Lower leg skin (tissue), 4 donors: ENCODE results near the gene SEC14L5. TPM values are rescaled to one million over a fixed set of nuclear protein-coding genes. Genes with fewer than 3 reads are reported as not detected.

Experiments used
- DNase-seq, 2 donors: peaks; one replicate each; pipeline ENCODE4 v3.0.0-alpha.2; 2019; ENCODE audit warnings: low spot score in 2 of 2
- H3K4me3 ChIP-seq: fragments of 200-600 bp; sonication (generic); 2 replicates; pipeline ENCODE4 v1.5.1; 2017; ENCODE audit warnings: mild to moderate bottlenecking, low read depth; ENCODE audit not compliant: poor library complexity, severe bottlenecking
- POLR2A ChIP-seq, 2 donors: fragments of 450-650 bp; IDR thresholded peaks; one replicate each; pipeline ENCODE4 v1.6.1; 2016 to 2017; ENCODE audit warnings: antibody characterized with exemption in 2 of 2, mild to moderate bottlenecking in 1 of 2, moderate library complexity in 1 of 2
- WGBS, 2 donors: methylation state at CpG; one replicate each; pipeline ENCODE4 v1.1.5; 2018; 5-methylcytosine and 5-hydroxymethylcytosine counted together
- intact Hi-C: fragments of 100-400 bp; cut with DNase I; formaldehyde crosslinking; loops from one replicate; pipeline ENCODE4 v1.15.0; 2023; ENCODE audit warnings: low total_unique reads
- total RNA-seq, 4 donors: library from RNA; depleted of rRNA; stranded (reverse); fragments of >200 nt; gene quantifications; one replicate each; pipeline ENCODE4 v1.1.0, GENCODE V29; 2016
- TF ChIP-seq, protein P1 (sequence below), 3 donors: fragments of 450-650 bp; IDR thresholded peaks; one replicate each; pipeline ENCODE4 v1.5.1; 2016; ENCODE audit warnings: antibody characterized with exemption in 3 of 3, mild to moderate bottlenecking in 3 of 3, moderate library complexity in 2 of 3

Gene SEC14L5
- total RNA-seq, 4 donors from 2014 or later: 0.91 to 2.6 (median 1.3) TPM

GRCh38 chr16:5062790-5063765, 104.9 kb downstream of the SEC14L5 start:
- intact Hi-C loops: no loop called here
- TF ChIP-seq POLR2A (IDR thresholded peaks at IDR 0.05): no peak
- TF ChIP-seq, protein P1, sequence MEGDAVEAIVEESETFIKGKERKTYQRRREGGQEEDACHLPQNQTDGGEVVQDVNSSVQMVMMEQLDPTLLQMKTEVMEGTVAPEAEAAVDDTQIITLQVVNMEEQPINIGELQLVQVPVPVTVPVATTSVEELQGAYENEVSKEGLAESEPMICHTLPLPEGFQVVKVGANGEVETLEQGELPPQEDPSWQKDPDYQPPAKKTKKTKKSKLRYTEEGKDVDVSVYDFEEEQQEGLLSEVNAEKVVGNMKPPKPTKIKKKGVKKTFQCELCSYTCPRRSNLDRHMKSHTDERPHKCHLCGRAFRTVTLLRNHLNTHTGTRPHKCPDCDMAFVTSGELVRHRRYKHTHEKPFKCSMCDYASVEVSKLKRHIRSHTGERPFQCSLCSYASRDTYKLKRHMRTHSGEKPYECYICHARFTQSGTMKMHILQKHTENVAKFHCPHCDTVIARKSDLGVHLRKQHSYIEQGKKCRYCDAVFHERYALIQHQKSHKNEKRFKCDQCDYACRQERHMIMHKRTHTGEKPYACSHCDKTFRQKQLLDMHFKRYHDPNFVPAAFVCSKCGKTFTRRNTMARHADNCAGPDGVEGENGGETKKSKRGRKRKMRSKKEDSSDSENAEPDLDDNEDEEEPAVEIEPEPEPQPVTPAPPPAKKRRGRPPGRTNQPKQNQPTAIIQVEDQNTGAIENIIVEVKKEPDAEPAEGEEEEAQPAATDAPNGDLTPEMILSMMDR (IDR thresholded peaks at IDR 0.05): no peak
- DNase-seq: no peak
- 64 to 76% methylated on average over 19 of the region's 19 CpGs for WGBS, 2 donors
- no peak overlapping the region for H3K4me3 ChIP-seq

DNA sequence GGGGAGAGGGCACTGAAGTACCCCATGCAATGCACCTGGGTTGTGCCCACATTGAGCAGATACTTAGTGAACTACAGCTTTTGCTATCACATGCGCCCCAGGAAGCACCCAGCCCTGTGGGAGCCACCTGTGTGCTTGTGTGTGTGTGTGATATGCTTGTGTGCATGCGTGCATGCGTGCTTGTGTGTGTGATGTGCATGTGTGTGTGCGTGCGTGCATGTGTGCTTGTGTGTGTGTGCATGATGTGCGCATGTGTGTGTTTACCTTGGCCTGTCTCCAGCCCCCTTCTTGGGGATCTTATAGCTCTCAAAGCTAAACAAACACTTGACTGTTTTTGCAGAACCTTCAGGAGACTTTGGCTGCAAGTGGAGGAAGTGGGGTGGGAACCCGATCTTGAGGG, 106.8 kb downstream of the SEC14L5 start:
- no peak for DNase-seq
- 77 to 82% methylated on average over 7 of the region's 7 CpGs for WGBS, 2 donors
- intact Hi-C loops: no loop called here
- H3K4me3 ChIP-seq: no peak overlapping the region
- TF ChIP-seq, protein P1 (IDR thresholded peaks at IDR 0.05): peak in 1 of 3 donors; percentile 58
- no peak for TF ChIP-seq POLR2A (IDR thresholded peaks at IDR 0.05)

DNA sequence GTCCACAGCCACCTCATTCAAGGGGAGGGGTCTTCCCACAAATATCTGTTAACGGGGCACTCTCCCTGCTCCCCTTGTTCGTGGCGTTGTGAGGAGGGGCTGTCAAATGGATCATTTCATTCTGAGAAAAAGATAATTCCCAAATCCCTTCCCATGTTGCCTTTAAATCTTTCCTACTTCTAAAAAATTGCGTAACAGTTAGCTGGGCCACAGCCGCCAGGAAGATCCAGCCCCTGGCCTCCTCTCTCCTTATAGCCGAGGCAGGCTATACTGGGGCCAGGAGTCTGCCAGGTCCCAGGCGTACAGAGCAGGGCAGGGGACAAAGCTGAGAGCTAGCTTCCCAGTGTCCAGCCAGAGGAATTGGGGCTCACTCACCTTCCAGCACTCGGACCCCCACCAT, 107.2 kb downstream of the SEC14L5 start:
- no peak overlapping the region for H3K4me3 ChIP-seq
- WGBS, 2 donors: 72 to 75% methylated on average over 8 of the region's 8 CpGs
- no peak for DNase-seq
- intact Hi-C loops: no loop called here
- TF ChIP-seq POLR2A (IDR thresholded peaks at IDR 0.05): no peak
- TF ChIP-seq, protein P1 (IDR thresholded peaks at IDR 0.05): no peak

GRCh38 chr16:5065813-5066212, 107.7 kb downstream of the SEC14L5 start, which contains the start of gene C16orf89:
Gene C16orf89, minus strand, starts transcription at chr16:5065956. Its CDS starts 48 bp downstream, at chr16:5065908.
- TF ChIP-seq, protein P1 (IDR thresholded peaks at IDR 0.05): no peak
- TF ChIP-seq POLR2A (IDR thresholded peaks at IDR 0.05): no peak
- intact Hi-C loops: no loop called here
- H3K4me3 ChIP-seq: no peak within 1 kb of the TSS
- 56 to 63% methylated on average over 10 of the region's 10 CpGs for WGBS, 2 donors
- DNase-seq: no peak

GRCh38 chr16:5066511-5066910, 108.4 kb downstream of the SEC14L5 start:
- DNase-seq: no peak
- intact Hi-C loops: no loop called here
- H3K4me3 ChIP-seq: no peak overlapping the region
- no peak for TF ChIP-seq POLR2A (IDR thresholded peaks at IDR 0.05)
- TF ChIP-seq, protein P1 (IDR thresholded peaks at IDR 0.05): no peak
- 66 to 70% methylated on average over 6 of the region's 6 CpGs for WGBS, 2 donors

Other genes with a start within 250 kb of the SEC14L5 start
- 10 to 100 TPM; 10.4 to 28.8 (median 17.4) TPM for gene ANKS3, start 224.1 kb upstream of the SEC14L5 start, total RNA-seq
- 1 to 10 TPM in 1 of 4 donors, under 1 TPM in 1, not detected in 2; 0.16 to 1.4 TPM for gene DNAAF8, start 223.8 kb upstream of the SEC14L5 start, total RNA-seq
- gene ZNF500, start 191.2 kb upstream of the SEC14L5 start, total RNA-seq: 10 to 100 TPM; 12.6 to 23.3 (median 20.5) TPM
- gene SEPTIN12, start 170.0 kb upstream of the SEC14L5 start, total RNA-seq: not detected
- gene SMIM22, start 163.0 kb upstream of the SEC14L5 start, total RNA-seq: 10 to 100 TPM in 1 of 4 donors, 1 to 10 TPM in 2, not detected in 1; 6.6 to 10.6 (median 7.6) TPM
- 10 to 100 TPM in 2 of 4 donors, 1 to 10 TPM in 2; 7.3 to 15.8 (median 10.2) TPM for gene ROGDI, start 155.7 kb upstream of the SEC14L5 start, total RNA-seq
- gene GLYR1, start 111.0 kb upstream of the SEC14L5 start, total RNA-seq: 10 to 100 TPM; 36.8 to 52.6 (median 51.3) TPM
- 10 to 100 TPM; 20.7 to 38.3 (median 27.9) TPM for gene UBN1, start 110.8 kb upstream of the SEC14L5 start, total RNA-seq
- 100 to 1,000 TPM; 445 to 545 (median 495) TPM for gene PPL, start 21.2 kb upstream of the SEC14L5 start, total RNA-seq
- gene NAGPA, start 75.6 kb downstream of the SEC14L5 start, total RNA-seq: 10 to 100 TPM; 27.6 to 85.1 (median 45.1) TPM
- under 1 TPM in 1 of 4 donors, not detected in 3; 0.12 TPM for gene C16orf89, start 107.6 kb downstream of the SEC14L5 start, total RNA-seq
- gene ALG1, start 113.5 kb downstream of the SEC14L5 start, total RNA-seq: 10 to 100 TPM; 10.9 to 31.5 (median 17.0) TPM
- gene EEF2KMT, start 139.5 kb downstream of the SEC14L5 start, total RNA-seq: 10 to 100 TPM in 1 of 4 donors, 1 to 10 TPM in 3; 6.6 to 10.2 (median 8.9) TPM